HG03097 (cell line): Measurements from ENCODE around the gene CAVIN4.

Experiments used
- ATAC-seq: cut with Tn5 transposase; IDR thresholded peaks from one replicate; pipeline ENCODE4 v1.9.1; 2021; ENCODE audit not compliant: unreplicated experiment, low FRiP score

Gene CAVIN4

GRCh38 chr9:100589582-100589981 lies 11.7 kb downstream of the CAVIN4 start:
- ATAC-seq: no peak

GRCh38 chr9:100590481-100590880 lies 12.6 kb downstream of the CAVIN4 start:
- no peak for ATAC-seq

DNA sequence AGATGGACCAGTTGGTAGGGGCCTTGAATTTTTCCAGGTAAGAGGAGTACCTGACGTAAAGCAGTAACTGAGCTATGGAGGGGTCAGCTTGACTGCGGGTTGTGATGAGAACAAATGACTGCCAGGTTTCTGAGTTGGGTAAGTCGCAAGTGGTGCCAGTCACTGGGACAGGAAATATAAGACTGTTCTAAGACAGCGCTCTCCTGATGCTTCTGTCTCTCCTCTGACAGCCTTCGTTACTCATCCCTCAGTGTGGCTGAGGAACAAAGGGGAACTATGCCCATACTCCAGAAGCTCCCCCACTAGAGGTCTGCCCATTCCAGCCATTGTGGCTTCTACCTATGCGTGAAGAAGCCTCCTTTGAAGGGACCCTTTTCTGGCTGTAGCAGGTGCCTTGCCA lies 13.3 kb downstream of the CAVIN4 start:
- ATAC-seq: no peak

DNA sequence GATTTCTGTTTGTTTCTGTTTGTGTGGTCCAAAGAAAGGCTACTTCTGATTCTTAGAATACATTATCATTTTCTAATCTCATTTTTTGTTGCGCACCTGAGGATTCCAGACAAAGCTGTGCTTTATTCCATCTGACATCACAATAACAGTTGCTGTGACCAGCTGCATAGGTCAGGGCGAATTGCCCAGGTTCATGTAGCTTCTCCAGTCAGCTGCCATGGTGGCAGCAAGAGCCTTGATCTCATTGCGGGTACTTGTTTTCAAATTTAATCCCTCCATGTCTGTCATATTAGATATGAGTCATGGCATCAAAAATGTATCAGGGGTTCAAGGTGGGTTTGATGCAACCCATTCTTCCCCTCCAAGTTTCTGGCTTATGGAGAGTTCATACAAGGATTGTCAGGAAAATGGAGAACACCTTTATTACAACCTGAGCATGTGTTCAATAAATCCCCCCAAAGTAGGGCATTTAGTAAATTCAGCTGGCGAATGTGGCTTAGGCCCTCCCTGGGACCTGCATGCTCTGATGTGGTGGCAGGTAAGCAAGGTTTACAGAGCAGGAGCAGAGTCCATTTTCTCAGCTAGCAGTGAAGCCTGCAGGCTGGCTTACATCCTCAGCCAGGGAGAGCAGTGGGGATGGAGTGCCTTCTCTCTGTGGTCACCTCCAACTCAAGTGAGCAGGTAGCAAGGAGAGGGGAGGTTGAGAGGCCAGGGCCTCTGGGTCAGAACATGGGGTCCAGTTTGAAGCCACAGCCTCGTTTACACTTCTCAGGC lies 13.9 kb downstream of the CAVIN4 start:
- ATAC-seq: no peak

DNA sequence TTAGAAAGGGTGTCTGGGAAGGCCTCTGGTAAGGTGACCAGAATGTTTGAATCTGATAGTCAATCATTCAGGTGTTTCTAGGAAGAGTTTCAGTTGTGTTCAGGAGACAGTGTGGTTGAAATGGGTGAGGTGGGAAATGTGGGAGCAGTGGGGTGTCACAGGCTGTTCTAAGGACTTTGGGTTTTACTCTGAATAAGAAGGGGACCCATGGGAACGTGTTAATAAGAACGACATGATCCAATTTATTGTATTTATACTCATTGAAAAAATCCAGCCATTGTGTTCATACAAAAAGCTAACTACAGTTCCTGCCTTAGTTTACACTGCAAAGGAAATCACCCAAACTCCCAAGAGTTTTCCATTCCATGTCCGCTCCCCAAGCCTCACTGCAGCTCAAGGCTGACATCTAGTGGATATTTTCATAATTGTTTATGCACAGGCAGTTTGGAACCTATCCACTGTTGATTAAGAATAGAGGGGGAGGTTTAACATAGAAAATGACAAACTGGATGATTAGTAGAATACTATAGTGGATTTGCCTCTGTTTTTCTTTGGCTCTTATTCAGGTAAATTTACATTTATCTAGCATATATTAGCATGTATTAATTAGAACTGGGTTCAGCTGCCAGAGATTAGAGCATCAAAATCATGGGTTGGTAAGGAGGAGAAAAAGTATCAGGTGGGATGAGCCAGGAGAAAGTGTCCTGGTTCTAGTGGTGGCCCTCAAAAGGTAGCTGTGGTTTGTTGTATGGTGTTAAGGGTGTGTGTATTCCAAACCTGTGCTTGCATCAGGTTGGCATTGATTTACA lies 17.7 kb downstream of the CAVIN4 start:
- no peak for ATAC-seq

GRCh38 chr9:100597236-100597635 lies 19.4 kb downstream of the CAVIN4 start:
- ATAC-seq: no peak

GRCh38 chr9:100598641-100599145 lies 20.8 kb downstream of the CAVIN4 start:
- peak; percentile 74 for ATAC-seq

- ATAC-seq: no peak
These were observed 22.7 kb downstream of the CAVIN4 start for GRCh38 chr9:100600521-100601079.

DNA sequence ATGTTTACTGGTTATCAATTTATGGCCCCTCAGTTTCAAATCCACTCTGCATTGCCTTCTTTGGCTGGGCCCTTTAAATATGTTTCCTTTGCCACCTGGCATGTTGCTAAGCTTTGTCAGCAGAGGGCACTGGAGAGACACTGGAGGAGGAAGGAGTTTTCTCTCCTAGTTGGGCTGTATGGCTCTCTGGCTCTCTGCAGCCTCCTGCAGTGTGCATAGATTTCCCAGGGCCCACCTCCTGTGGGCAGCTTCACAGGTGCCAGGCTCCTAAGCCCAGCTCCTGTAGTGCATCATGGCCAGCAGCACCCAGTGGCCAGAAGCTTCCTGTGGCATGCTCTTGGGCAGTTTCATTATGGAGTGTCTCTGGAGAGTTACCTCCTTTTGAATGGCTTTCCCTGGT lies 23.3 kb downstream of the CAVIN4 start:
- no peak for ATAC-seq

DNA sequence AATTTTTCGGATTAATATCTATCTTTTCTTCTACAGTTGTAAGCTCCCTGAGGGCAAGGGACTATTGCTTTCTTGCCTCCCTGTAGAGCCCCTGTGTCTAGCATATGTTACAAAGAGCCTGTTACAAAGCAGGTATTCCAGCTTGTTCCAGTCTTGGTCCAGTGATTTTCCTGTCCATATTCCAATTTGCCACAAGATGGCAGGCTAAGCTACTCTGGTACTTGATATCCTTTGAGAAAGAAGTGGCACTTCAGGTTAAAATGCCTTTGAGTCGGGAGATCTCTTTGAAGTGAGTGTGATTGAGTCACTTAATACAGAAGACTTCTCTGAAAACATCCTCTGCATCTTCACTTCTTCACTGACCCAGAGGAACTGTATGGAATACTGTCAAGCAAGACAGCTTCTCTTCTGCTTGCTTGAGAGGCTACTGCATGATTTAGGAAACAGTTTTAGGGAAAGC lies 24.5 kb downstream of the CAVIN4 start:
- no peak for ATAC-seq

DNA sequence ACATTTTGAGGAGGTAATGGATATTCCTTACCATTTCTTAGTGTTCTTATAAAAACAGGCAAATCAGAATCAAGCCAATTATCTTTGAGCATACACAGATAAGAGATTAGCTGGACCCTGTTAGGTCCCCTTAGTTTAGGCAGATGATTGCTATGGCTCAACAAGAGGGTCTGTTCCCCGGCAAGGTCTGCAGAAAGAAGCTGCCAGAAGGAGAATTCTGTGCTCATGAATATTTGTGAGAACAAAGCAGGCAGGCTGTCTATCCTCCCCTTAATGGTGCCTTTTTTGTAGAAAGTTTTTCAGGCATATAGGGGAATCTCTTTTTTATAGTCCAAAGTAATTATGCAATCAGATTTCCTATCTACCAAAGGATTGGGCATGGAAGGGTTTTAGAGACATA lies 27.5 kb downstream of the CAVIN4 start:
- no peak for ATAC-seq

- no peak for ATAC-seq
These were observed 41.3 kb downstream of the CAVIN4 start for GRCh38 chr9:100619194-100619593.

DNA sequence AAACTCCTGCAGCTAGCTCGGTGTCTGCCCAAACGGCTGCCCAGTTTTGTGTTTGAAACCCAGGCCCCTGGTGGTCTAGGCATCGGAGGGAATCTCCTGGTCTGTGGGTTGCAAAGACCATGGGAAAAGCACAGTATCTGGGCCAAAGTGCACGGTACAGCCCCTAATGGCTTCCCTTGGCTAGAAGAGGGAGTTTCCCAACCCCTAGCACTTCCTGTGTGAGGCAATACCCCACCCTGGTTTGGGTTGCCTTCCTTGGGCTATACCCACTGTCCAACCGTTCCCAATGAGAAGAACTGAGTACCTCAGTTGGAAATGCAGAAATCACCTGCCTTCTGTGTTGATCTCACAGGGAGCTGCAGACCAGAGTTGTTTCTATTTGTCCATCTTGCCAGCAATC lies 41.8 kb downstream of the CAVIN4 start:
- ATAC-seq: no peak

DNA sequence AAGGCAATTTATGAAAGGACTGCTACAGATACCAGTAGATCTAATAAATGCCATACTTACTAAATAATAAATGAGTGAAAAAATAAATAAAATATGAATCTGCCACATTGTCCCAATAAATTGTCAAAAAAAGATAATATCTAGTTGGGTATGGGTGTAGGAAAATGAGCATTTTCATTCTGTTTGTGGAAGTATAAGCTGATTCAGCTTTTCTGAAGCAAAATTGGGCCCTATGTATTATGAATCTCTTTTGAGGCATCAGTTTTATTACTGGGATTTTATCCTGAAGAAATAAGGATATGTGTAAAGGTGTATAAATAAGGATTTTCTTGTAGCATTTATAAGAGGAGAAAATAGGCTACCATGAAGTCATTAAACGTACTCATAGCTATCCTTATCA lies 46.1 kb downstream of the CAVIN4 start:
- ATAC-seq: no peak

- no peak for ATAC-seq
These were observed 49.1 kb downstream of the CAVIN4 start for GRCh38 chr9:100626949-100627348.

DNA sequence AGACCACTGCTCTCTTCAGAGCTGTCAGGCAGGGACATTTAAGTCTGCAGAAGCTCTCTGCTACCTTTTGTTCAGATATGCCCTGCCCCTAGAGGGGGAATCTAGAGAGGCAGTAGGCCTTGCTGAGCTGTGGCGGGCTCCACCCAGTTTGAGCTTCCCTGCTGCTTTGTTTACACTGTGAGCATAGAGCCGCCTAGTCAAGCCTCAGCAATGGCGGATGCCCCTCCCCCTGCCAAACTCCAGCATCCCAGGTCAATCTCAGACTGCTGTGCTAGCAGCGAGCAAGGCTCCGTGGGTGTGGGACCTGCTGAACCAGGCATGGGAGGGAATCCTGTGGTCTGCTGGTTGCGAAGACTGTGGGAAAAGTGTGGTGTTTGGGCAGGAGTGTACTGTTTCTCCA lies 59.9 kb downstream of the CAVIN4 start:
- ATAC-seq: no peak
